Measurements from ENCODE around the gene RNASEH2C. TPM values are rescaled to one million over a fixed set of nuclear protein-coding genes. Genes with fewer than 3 reads are reported as not detected.
"Not testable (repeated sequence)": the region's sequence is repeated elsewhere in the genome, so short reads cannot be mapped to it uniquely, and the experiment has no call there.

The RNASEH2C gene
- total RNA-seq, 1 experiment from 2014 or later, result 57.7 TPM

- H2AK5ac ChIP-seq (ENCODE audit: insufficient read length, low read length), result no peak overlapping the region
- no peak overlapping the region for H3T11ph ChIP-seq (ENCODE audit: low read length)
- H3K18ac ChIP-seq (ENCODE audit: insufficient read length, low read depth, low read length), result no peak overlapping the region
- Mint-ChIP-seq H3K27ac (no peak overlapping the region), H3K4me3 (no peak overlapping the region), H3K36me3 (ENCODE audit: insufficient read depth in 1 of 3, low read depth in 3 of 3) (peaks cover 0 to 1% (median 0%) of the 10 kb centered on the region in 3 experiments; a peak in 1 of 7 replicates), H3K4me1 (no peaks in the 10 kb centered on the region), H3K27me3 (ENCODE audit: low read depth) (peaks cover 41% of the 10 kb centered on the region), H3K9me3 (peaks cover 46 to 55% of the 10 kb centered on the region in 2 experiments)
- no peak overlapping the region for H3K56ac ChIP-seq (ENCODE audit: insufficient read length, low read depth, low read length)
- H2BK5ac ChIP-seq (ENCODE audit: insufficient read length, low read length), result no peak overlapping the region
- H3K9ac ChIP-seq (ENCODE audit: extremely low read depth, insufficient read length, low read length), result no peak overlapping the region
- no peak for TF ChIP-seq CTCF (conservative IDR thresholded peaks at IDR 0.05)
- H4K20me1 ChIP-seq (ENCODE audit: control insufficient read depth, insufficient read depth, insufficient read length), result no peaks in the 10 kb centered on the region
- H3K4me2 ChIP-seq (ENCODE audit: insufficient read depth, insufficient read length, low read length), result no peak overlapping the region
- H3K27me3 ChIP-seq (ENCODE audit: insufficient read depth, low read length), result no peaks in the 10 kb centered on the region
- H2AFZ ChIP-seq (ENCODE audit: low read length), result no peak overlapping the region
- no peaks in the 10 kb centered on the region for H3K23me2 ChIP-seq (ENCODE audit: insufficient read length, low read depth, low read length, poor library complexity, severe bottlenecking)
- no peak overlapping the region for H2BK20ac ChIP-seq (ENCODE audit: low read depth, low read length, poor library complexity, severe bottlenecking)
- no peaks in the 10 kb centered on the region for H3K4me1 ChIP-seq (ENCODE audit: insufficient read depth, low read length)
- H4K5ac ChIP-seq (ENCODE audit: insufficient read length, low read depth, low read length), result no peak overlapping the region
- no peak overlapping the region for H2BK120ac ChIP-seq (ENCODE audit: low read depth, low read length, poor library complexity, severe bottlenecking)
- DNase-seq, result no peak
- no peak overlapping the region for H3K14ac ChIP-seq (ENCODE audit: insufficient read depth, low read length)
- no peak overlapping the region for H2BK15ac ChIP-seq (ENCODE audit: low read depth, low read length)
- H4K8ac ChIP-seq (replicated peaks; ENCODE audit: insufficient read length, low read depth, low read length), result no peak overlapping the region
- H3K4ac ChIP-seq (ENCODE audit: low read depth, low read length), result no peak overlapping the region
- H2BK12ac ChIP-seq (ENCODE audit: insufficient read length, low read depth, low read length), result no peak overlapping the region
- peaks cover 4% of the 10 kb centered on the region for H3K9me3 ChIP-seq (ENCODE audit: control insufficient read depth, low read depth, low read length)
- no peaks in the 10 kb centered on the region for H3K79me1 ChIP-seq (ENCODE audit: insufficient read depth, low read depth, low read length, poor library complexity, severe bottlenecking)
- H3K27ac ChIP-seq (ENCODE audit: insufficient read length, low read depth, low read length), result no peak overlapping the region
- H4K91ac ChIP-seq (ENCODE audit: insufficient read length, low read depth, low read length), result no peak overlapping the region
- H3K23ac ChIP-seq (ENCODE audit: insufficient read length, low read depth, low read length), result no peak overlapping the region
- H3K79me2 ChIP-seq (ENCODE audit: insufficient read depth, low read length), result no peaks in the 10 kb centered on the region
These were observed 16.2 kb upstream of the RNASEH2C start for GRCh38 chr11:65736810-65737209.

GRCh38 chr11:65735111-65735510 lies 14.5 kb upstream of the RNASEH2C start:
- DNase-seq; H3K36me3 Mint-ChIP-seq (ENCODE audit: insufficient read depth in 1 of 3, low read depth in 3 of 3); H3T11ph ChIP-seq (ENCODE audit: low read length); H4K20me1 ChIP-seq (ENCODE audit: control insufficient read depth, insufficient read depth, insufficient read length); H3K9ac ChIP-seq (ENCODE audit: extremely low read depth, insufficient read length, low read length); H3K27me3 ChIP-seq (ENCODE audit: insufficient read depth, low read length); H3K23me2 ChIP-seq (ENCODE audit: insufficient read length, low read depth, low read length, poor library complexity, severe bottlenecking); H4K5ac ChIP-seq (ENCODE audit: insufficient read length, low read depth, low read length); H3K9me3 ChIP-seq (ENCODE audit: control insufficient read depth, low read depth, low read length); H3K14ac ChIP-seq (ENCODE audit: insufficient read depth, low read length); H3K4me1 ChIP-seq (ENCODE audit: insufficient read depth, low read length); H4K8ac ChIP-seq (replicated peaks; ENCODE audit: insufficient read length, low read depth, low read length); H3K79me2 ChIP-seq (ENCODE audit: insufficient read depth, low read length); H2BK120ac ChIP-seq (ENCODE audit: low read depth, low read length, poor library complexity, severe bottlenecking); H3K4ac ChIP-seq (ENCODE audit: low read depth, low read length); H3K79me1 ChIP-seq (ENCODE audit: insufficient read depth, low read depth, low read length, poor library complexity, severe bottlenecking); H3K4me1 Mint-ChIP-seq; H2BK12ac ChIP-seq (ENCODE audit: insufficient read length, low read depth, low read length); H3K23ac ChIP-seq (ENCODE audit: insufficient read length, low read depth, low read length); H3K56ac ChIP-seq (ENCODE audit: insufficient read length, low read depth, low read length); H2BK20ac ChIP-seq (ENCODE audit: low read depth, low read length, poor library complexity, severe bottlenecking); H2AFZ ChIP-seq (ENCODE audit: low read length); H2BK5ac ChIP-seq (ENCODE audit: insufficient read length, low read length); H2AK5ac ChIP-seq (ENCODE audit: insufficient read length, low read length); H2BK15ac ChIP-seq (ENCODE audit: low read depth, low read length); H3K18ac ChIP-seq (ENCODE audit: insufficient read length, low read depth, low read length); H3K27ac Mint-ChIP-seq; H3K27ac ChIP-seq (ENCODE audit: insufficient read length, low read depth, low read length); H3K4me2 ChIP-seq (ENCODE audit: insufficient read depth, insufficient read length, low read length); H4K91ac ChIP-seq (ENCODE audit: insufficient read length, low read depth, low read length); H3K4me3 Mint-ChIP-seq: not testable (repeated sequence)
- Mint-ChIP-seq H3K9me3 (peaks cover 48 to 50% of the 10 kb centered on the region in 2 experiments), H3K27me3 (ENCODE audit: low read depth) (peaks cover 36% of the 10 kb centered on the region)
- no CpG with 5 or more reads among the region's 4 CpGs for WGBS (ENCODE audit: extremely low coverage, insufficient read length, low lambda C conversion rate)
